GM12878 (cell line): ENCODE results near the gene MAPRE2. TPM values are rescaled to one million over a fixed set of nuclear protein-coding genes. Genes with fewer than 3 reads are reported as not detected.
A peak's percentile ranks its signal among the peaks of the same experiment; 100 is the strongest.

Source experiments
- ATAC-seq: fragments of 200-7000 bp; cut with Tn5 transposase; 3 replicates; pipeline ENCODE4 v1.9.1; 2020; ENCODE audit warnings: mild to moderate bottlenecking, moderate library complexity
- BruUV-seq: library from RNA; stranded (reverse); fragments of 400-500 nt; replicated peaks from 2 replicates; lab custom pipeline; 2021; lab: Mats Ljungman, UMichigan
- CTCF ChIA-PET: fragments of 300-600 bp; sonication (Branson Sonifier 250); formaldehyde crosslinking; extraction: SDS; loops from one replicate; lab custom pipeline; 2021; ENCODE audit warnings: inconsistent platforms; lab: Yijun Ruan, JAX
- POLR2A ChIA-PET: fragments of 350-600 bp; formaldehyde crosslinking; extraction: SDS; loops from one replicate; lab custom pipeline; 2021; ENCODE audit warnings: inconsistent platforms; lab: Charles Lee
- RAD21 ChIA-PET: fragments of 300-600 bp; sonication (Branson Sonifier 250); formaldehyde crosslinking; loops from one replicate; lab custom pipeline; 2023; ENCODE audit warnings: antibody characterized with exemption; ENCODE audit not compliant: unreplicated experiment; lab: Charles Lee
- SMC1A ChIA-PET: fragments of 300-600 bp; sonication (Branson Sonifier 250); formaldehyde crosslinking; loops from one replicate; lab custom pipeline; 2023; ENCODE audit not compliant: unreplicated experiment, uncharacterized antibody; lab: Charles Lee
- DNase-seq: peaks from one replicate; pipeline ENCODE4 v3.0.0-alpha.2; 2011; ENCODE audit warnings: low read depth, low spot score
- FAIRE-seq: peaks from 3 replicates; lab custom pipeline; 2011; peaks lifted over from hg19 to GRCh38; lab: Jason Lieb, UNC
- H2AFZ ChIP-seq: 2 replicates; pipeline ENCODE4 v1.6.0; 2011; ENCODE audit warnings: low read depth, low read length, control low read depth; ENCODE audit not compliant: control insufficient read depth
- H3K27ac ChIP-seq: 2 replicates; pipeline ENCODE4 v1.5.1; 2011; ENCODE audit warnings: control low read depth; ENCODE audit not compliant: control insufficient read depth, insufficient read depth
- H3K27me3 ChIP-seq, 2 experiments: replicated peaks in 1 of 2; 2 replicates each; pipeline versions ENCODE4 v1.6.0 to v1.6.1; 2011; ENCODE audit warnings: low read length in 1 of 2; ENCODE audit not compliant: control insufficient read depth in 2 of 2, insufficient read depth in 2 of 2
- H3K36me3 ChIP-seq, 2 experiments: 2 replicates each; pipeline ENCODE4 v1.5.1; 2011; ENCODE audit warnings: low read length in 1 of 2; ENCODE audit not compliant: control insufficient read depth in 2 of 2, insufficient read depth in 2 of 2
- H3K4me1 ChIP-seq: 2 replicates; pipeline ENCODE4 v1.6.1; 2011; ENCODE audit warnings: mild to moderate bottlenecking, low read length, moderate library complexity, mixed read lengths; ENCODE audit not compliant: control insufficient read depth, insufficient read depth
- H3K4me2 ChIP-seq: 2 replicates; pipeline ENCODE4 v1.6.0; 2011; ENCODE audit warnings: control low read depth; ENCODE audit not compliant: control insufficient read depth, insufficient read depth
- H3K4me3 ChIP-seq: fragments of 200-600 bp; sonication (generic); 2 replicates; pipeline ENCODE4 v1.5.1; 2016
- H3K79me2 ChIP-seq: 2 replicates; pipeline ENCODE4 v1.6.0; 2011; ENCODE audit warnings: low read length; ENCODE audit not compliant: control insufficient read depth, insufficient read depth
- H3K9ac ChIP-seq: 2 replicates; pipeline ENCODE4 v1.8.0; 2011; ENCODE audit warnings: low read length, control low read depth, mixed read lengths; ENCODE audit not compliant: control insufficient read depth, insufficient read depth
- H3K9me3 ChIP-seq: replicated peaks from 3 replicates; pipeline ENCODE4 v1.5.1; 2011; ENCODE audit warnings: mild to moderate bottlenecking, low read length; ENCODE audit not compliant: control insufficient read depth, insufficient read depth
- H4K20me1 ChIP-seq: 2 replicates; pipeline ENCODE4 v1.6.0; 2011; ENCODE audit not compliant: control insufficient read depth, insufficient read depth
- ATF7 ChIP-seq: fragments of 450-650 bp; IDR thresholded peaks from 2 replicates; pipeline ENCODE4 v1.6.1; 2016; ENCODE audit warnings: low read depth, mild to moderate bottlenecking
- BCLAF1 ChIP-seq: fragments of 450-650 bp; IDR thresholded peaks from 2 replicates; pipeline ENCODE4 v1.6.1; 2017; ENCODE audit warnings: antibody characterized with exemption, mild to moderate bottlenecking, moderate library complexity
- CHD4 ChIP-seq: fragments of 200-600 bp; sonication (generic); IDR thresholded peaks from 2 replicates; pipeline ENCODE4 v1.6.1; 2016; ENCODE audit warnings: mild to moderate bottlenecking
- E2F4 ChIP-seq: IDR thresholded peaks from 2 replicates; pipeline ENCODE4 v1.6.1; 2012; ENCODE audit warnings: low read depth, low read length, improper control_type of control experiment
- EZH2 ChIP-seq: IDR thresholded peaks from 2 replicates; pipeline ENCODE4 v1.6.1; 2012; ENCODE audit warnings: low read depth, mild to moderate bottlenecking, control low read depth, inconsistent platforms, low read length, borderline replicate concordance; ENCODE audit not compliant: control insufficient read depth
- HDGF ChIP-seq: fragments of 450-650 bp; IDR thresholded peaks from 2 replicates; pipeline ENCODE4 v1.6.1; 2016; ENCODE audit warnings: antibody characterized with exemption
- IRF3 ChIP-seq: fragments of 450-650 bp; IDR thresholded peaks from 2 replicates; pipeline ENCODE4 v1.6.1; 2014; ENCODE audit warnings: mild to moderate bottlenecking
- JUND ChIP-seq: IDR thresholded peaks from 2 replicates; pipeline ENCODE4 v1.6.1; 2012; ENCODE audit warnings: low read depth, mild to moderate bottlenecking, low read length, improper control_type of control experiment, moderate library complexity
- KLF5 ChIP-seq: fragments of 450-650 bp; IDR thresholded peaks from 2 replicates; pipeline ENCODE4 v1.6.1; 2014; ENCODE audit warnings: mild to moderate bottlenecking; ENCODE audit not compliant: partially characterized antibody
- MTA2 ChIP-seq: fragments of 450-650 bp; IDR thresholded peaks from 2 replicates; pipeline ENCODE4 v1.6.1; 2016; ENCODE audit warnings: low read depth, mild to moderate bottlenecking, moderate library complexity
- RUNX3 ChIP-seq: IDR thresholded peaks from 2 replicates; pipeline ENCODE4 v1.6.1; 2012; ENCODE audit warnings: low read length, inconsistent platforms
- STAT1 ChIP-seq: fragments of 450-650 bp; conservative IDR thresholded peaks from 2 replicates; pipeline ENCODE4 v1.6.1; 2014; ENCODE audit warnings: antibody characterized with exemption, mild to moderate bottlenecking
- YBX1 ChIP-seq: fragments of 450-650 bp; IDR thresholded peaks from 2 replicates; pipeline ENCODE4 v1.6.1; 2016; ENCODE audit warnings: antibody characterized with exemption
- ZBED1 ChIP-seq: IDR thresholded peaks from 2 replicates; pipeline ENCODE4 v1.6.1; 2016; ENCODE audit warnings: borderline replicate concordance
- WGBS: methylation state at CpG from one replicate; pipeline ENCODE4 v1.1.6; 2016; ENCODE audit warnings: low lambda C conversion rate; ENCODE audit not compliant: insufficient replicate concordance, insufficient coverage; ENCODE audit errors: missing lambda C conversion rate; 5-methylcytosine and 5-hydroxymethylcytosine counted together
- in situ Hi-C: fragments of 300-500 bp; cut with MboI; formaldehyde crosslinking; loops from 9 replicates; pipeline ENCODE4 v1.14.3; 2018; ENCODE audit warnings: mixed read lengths
- intact Hi-C: fragments of 100-400 bp; cut with micrococcal nuclease; formaldehyde crosslinking; loops from one replicate; pipeline ENCODE4 v1.14.2; 2022; ENCODE audit not compliant: unreplicated experiment
- polyA plus RNA-seq, 11 experiments: library from polyadenylated mRNA; depleted of rRNA in 4 of 11; unstranded in 6 of 11; stranded (reverse) in 5 of 11; fragments of >200 nt; fragmentation: Nextera tagmentation in 4 of 11; fragmentation: Illumina TruSeq in 1 of 11; extraction: Ambion mirVana in 4 of 11; extraction: Trizol in 1 of 11; gene quantifications; 1 replicate in 1 of 11; 2 replicates in 10 of 11; pipeline versions ENCODE4 v1.2.1 to v1.2.3, GENCODE V29; 2011 to 2016; ENCODE audit warnings: inconsistent platforms in 2 of 11, missing spikeins in 2 of 11, low read depth in 1 of 11
- total RNA-seq, 4 experiments: library from RNA; depleted of rRNA in 3 of 4; stranded (reverse); fragments of >200 nt in 3 of 4; fragmentation: Illumina TruSeq in 1 of 4; extraction: Trizol in 1 of 4; gene quantifications; 2 replicates each; pipeline versions ENCODE4 v1.2.1 to v1.2.3, GENCODE V29; 2013 to 2021

Gene MAPRE2
- total and polyA plus RNA-seq, 10 of the 15 experiments (the other 5 are each of a cell fraction or from before 2014, with no cell fraction given) = 11.0 to 50.6 (median 24.0) TPM

GRCh38 chr18:35047697-35048292, 6.6 kb downstream of the MAPRE2 start (continued):
- TF ChIP-seq E2F4 (no peak), BCLAF1 (no peak), STAT1 (no peak), MTA2 (no peak)

GRCh38 chr18:35049111-35050027, 8.2 kb downstream of the MAPRE2 start:
- Histone ChIP-seq H3K4me3 (peak overlapping the region; percentile 75), H3K27ac (peak overlapping the region; percentile 94), H3K36me3 (no peaks in the 10 kb centered on the region), H3K4me1 (peaks cover 23% of the 10 kb centered on the region), H3K9me3 (no peaks in the 10 kb centered on the region; the same call in 2 of the 3 replicates), H3K79me2 (peaks cover 68% of the 10 kb centered on the region), H3K27me3 (no peaks in the 10 kb centered on the region), H3K9ac (peak overlapping the region; percentile 65), H2AFZ (peak overlapping the region; percentile 77), H4K20me1 (no peaks in the 10 kb centered on the region; the same call in 1 of the 2 replicates), H3K4me2 (peak overlapping the region; percentile 98)
- no peak for DNase-seq
- in situ Hi-C loops (no loop called here), intact Hi-C loops (loop anchor here (10.0 kb wide), 2 partner anchors 295 to 565 kb away; partner anchors contain the start of gene ZNF24)
- POLR2A ChIA-PET = interaction anchor here (1.1 to 2.5 kb wide), 4 partner anchors 8 to 20 kb away, joined by 7 to 12 read pairs (median 8); partner anchors contain the start of gene MAPRE2
- SMC1A ChIA-PET = interaction anchor here (0.7 to 3.1 kb wide), 10 partner anchors 9 to 57 kb away, joined by 3 to 25 read pairs (median 5); partner anchors contain the start of gene MAPRE2
- BruUV-seq = no TSS peak
- peak; percentile 28 for ATAC-seq
- RAD21 ChIA-PET = interaction anchor here (0.8 to 6.1 kb wide), 7 partner anchors 8 to 47 kb away, joined by 4 to 59 read pairs (median 5); partner anchors contain the start of gene MAPRE2
- 14% methylated on average over 8 of the region's 8 CpGs for WGBS
- FAIRE-seq = no peak
- CTCF ChIA-PET = interaction anchor here (0.8 to 3.6 kb wide), 4 partner anchors 10 to 94 kb away, joined by 5 to 14 read pairs (median 8); no protein-coding TSS in a partner anchor
- no peak for TF ChIP-seq MTA2
- no peak for TF ChIP-seq RUNX3
- no peak for TF ChIP-seq ZBED1
- TF ChIP-seq EZH2 = no peak
- no peak for TF ChIP-seq KLF5
- no peak for TF ChIP-seq ATF7
- no peak for TF ChIP-seq YBX1
- no peak for TF ChIP-seq JUND
- TF ChIP-seq CHD4 = 0 out of 2 replicates have a peak, but pooled peaks have one; percentile 20
- no peak for TF ChIP-seq IRF3
- no peak for TF ChIP-seq HDGF
